Sigmoid colon (tissue), 7 donors: ENCODE data around the gene VEZF1. TPM values are rescaled to one million over a fixed set of nuclear protein-coding genes. Genes with fewer than 3 reads are reported as not detected.

ENCODE experiments used
- DNase-seq: peaks from one replicate; pipeline ENCODE4 v3.0.0-alpha.2; 2019
- H3K27ac ChIP-seq, 4 donors: fragments of 200-600 bp; sonication (generic); one replicate each; pipeline ENCODE4 v1.5.1; 2016 to 2019; ENCODE audit warnings: mild to moderate bottlenecking in 1 of 4
- H3K27me3 ChIP-seq, 3 donors: fragments of 200-600 bp; sonication (generic); one replicate each; pipeline ENCODE4 v1.5.1; 2019; ENCODE audit warnings: mild to moderate bottlenecking in 1 of 3
- H3K36me3 ChIP-seq, 4 donors: fragments of 200-600 bp; sonication (generic); one replicate each; pipeline ENCODE4 v1.5.1; 2016 to 2019
- H3K4me1 ChIP-seq, 4 donors: fragments of 200-600 bp; sonication (generic); one replicate each; pipeline ENCODE4 v1.5.1; 2017 to 2019
- H3K4me3 ChIP-seq, 4 donors: fragments of 200-600 bp; sonication (generic); one replicate each; pipeline ENCODE4 v1.5.1; 2017 to 2019; ENCODE audit warnings: mild to moderate bottlenecking in 2 of 4, moderate library complexity in 1 of 4
- H3K9me3 ChIP-seq, 4 donors: fragments of 200-600 bp in 3 of 4; sonication (generic) in 3 of 4; one replicate each; pipeline versions ENCODE4 v1.5.1 to v1.6.1; 2013 to 2019
- CTCF ChIP-seq, 4 experiments: fragments of 450-650 bp in 3 of 4; fragments of 200-600 bp in 1 of 4; IDR thresholded peaks; one replicate each; pipeline ENCODE4 v1.5.1; 2016 to 2019; ENCODE audit warnings: antibody characterized with exemption in 4 of 4, mild to moderate bottlenecking in 3 of 4, moderate library complexity in 2 of 4
- EP300 ChIP-seq, 4 donors: sonication (generic); formaldehyde crosslinking; IDR thresholded peaks; one replicate each; pipeline ENCODE4 v1.6.1; 2017; ENCODE audit warnings: antibody characterized with exemption in 4 of 4
- POLR2A ChIP-seq, 2 donors: fragments of 450-650 bp; IDR thresholded peaks; one replicate each; pipeline ENCODE4 v1.6.1; 2016; ENCODE audit warnings: antibody characterized with exemption in 2 of 2, mild to moderate bottlenecking in 2 of 2, moderate library complexity in 2 of 2
- POLR2AphosphoS5 ChIP-seq, 4 donors: sonication (generic); formaldehyde crosslinking; IDR thresholded peaks; one replicate each; pipeline ENCODE4 v1.6.1; 2017; ENCODE audit warnings: antibody characterized with exemption in 4 of 4
- WGBS, 2 donors: extraction: QIAGEN DNeasy Blood & Tissue Kit; methylation state at CpG; one replicate each; pipeline ENCODE4 v1.1.7; 2013; 5-methylcytosine and 5-hydroxymethylcytosine counted together
- intact Hi-C: fragments of 100-400 bp; cut with DNase I; formaldehyde crosslinking; loops from one replicate; pipeline ENCODE4 v1.15.1; 2023
- polyA plus RNA-seq, 3 donors: library from polyadenylated mRNA; stranded (reverse); fragments of 200-250 nt; gene quantifications; one replicate each; pipeline ENCODE4 v1.2.3, GENCODE V29; 2013
- total RNA-seq, 4 donors: library from RNA; depleted of rRNA; stranded (reverse); fragments of >200 nt; gene quantifications; one replicate each; pipeline ENCODE4 v1.1.0, GENCODE V29; 2016
- donor health status: healthy with polysubstance abuse.
- donor health status: Bipolar disorder and iron deficiency.
- donor health status: healthy.

The VEZF1 gene
- total and polyA plus RNA-seq, 7 donors, result 17.8 to 120 (median 99.8) TPM

DNA sequence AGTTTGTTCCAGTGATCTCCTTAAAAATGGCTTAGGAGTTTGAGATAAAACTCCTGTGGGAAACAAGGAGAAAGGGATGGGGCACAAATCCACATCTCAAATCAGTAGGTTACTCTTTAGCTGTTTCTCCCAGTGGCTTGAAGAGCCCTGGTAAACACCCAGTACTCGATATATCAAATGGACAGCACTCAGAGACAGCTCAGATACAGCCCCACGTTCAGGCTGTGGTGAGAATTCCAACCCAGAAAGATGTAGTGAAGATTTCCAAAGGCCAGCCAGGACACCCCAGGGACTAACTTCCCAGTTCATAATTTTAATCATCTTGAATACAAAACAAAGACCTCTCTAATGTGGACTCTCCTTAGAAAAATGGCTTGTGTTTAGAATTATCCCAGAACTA is 6.4 kb upstream of the VEZF1 start:
- H3K27ac ChIP-seq, result peak overlapping the region; percentile 70 to 80 (median 78)
- peak in 1 of 4 donors; percentile 17 for TF ChIP-seq POLR2AphosphoS5 (IDR thresholded peaks at IDR 0.05)
- no peak for TF ChIP-seq EP300 (IDR thresholded peaks at IDR 0.05)
- intact Hi-C loops, result loop anchor here (10.0 kb wide), 1 partner anchor 330 kb away; no protein-coding TSS in a partner anchor

GRCh38 chr17:57993471-57994365 is 5.7 kb upstream of the VEZF1 start:
- Histone ChIP-seq H3K4me3 (no peak overlapping the region), H3K9me3 (no peaks in the 10 kb centered on the region), H3K27me3 (no peaks in the 10 kb centered on the region), H3K27ac (peak overlapping the region; percentile 70 to 80 (median 78)), H3K36me3 (peaks cover 0 to 15% (median 3%) of the 10 kb centered on the region in 4 donors), H3K4me1 (peaks cover 0 to 48% (median 31%) of the 10 kb centered on the region in 4 donors)
- no peak for DNase-seq
- 26 to 27% methylated on average over 3 of the region's 3 CpGs for WGBS, 2 donors
- intact Hi-C loops, result loop anchor here (10.0 kb wide), 1 partner anchor 329 kb away; no protein-coding TSS in a partner anchor
- TF ChIP-seq POLR2AphosphoS5 (IDR thresholded peaks at IDR 0.05), result peak in 1 of 4 donors; percentile 25
- no peak for TF ChIP-seq EP300 (IDR thresholded peaks at IDR 0.05)
- TF ChIP-seq CTCF (IDR thresholded peaks at IDR 0.05), result no peak
- TF ChIP-seq POLR2A (IDR thresholded peaks at IDR 0.05), result no peak

More for the DNA sequence above, 6.4 kb upstream of the VEZF1 start:
- H3K4me1 ChIP-seq, result peaks cover 0 to 41% (median 27%) of the 10 kb centered on the region in 4 donors
- H3K36me3 ChIP-seq, result peaks cover 0 to 15% (median 3%) of the 10 kb centered on the region in 4 donors
- no peak overlapping the region for H3K4me3 ChIP-seq
- WGBS, 2 donors, result 34 to 42% methylated on average over 2 of the region's 2 CpGs
- H3K9me3 ChIP-seq, result no peaks in the 10 kb centered on the region
- no peak for DNase-seq
- H3K27me3 ChIP-seq, result no peaks in the 10 kb centered on the region

GRCh38 chr17:57991537-57991936 is 3.5 kb upstream of the VEZF1 start:
- no peaks in the 10 kb centered on the region for H3K27me3 ChIP-seq
- H3K36me3 ChIP-seq, result peaks cover 0 to 1% (median under 1%) of the 10 kb centered on the region in 4 donors
- intact Hi-C loops, result loop anchor here (10.0 kb wide), 1 partner anchor 327 kb away; no protein-coding TSS in a partner anchor
- peak overlapping the region in 2 of 4 donors; percentile 80 to 97 for H3K27ac ChIP-seq
- no peak for DNase-seq
- TF ChIP-seq POLR2AphosphoS5 (IDR thresholded peaks at IDR 0.05) (no peak), POLR2A (IDR thresholded peaks at IDR 0.05) (no peak), CTCF (IDR thresholded peaks at IDR 0.05) (no peak)
- peaks cover 0 to 50% (median 34%) of the 10 kb centered on the region in 4 donors for H3K4me1 ChIP-seq
- H3K4me3 ChIP-seq, result no peak overlapping the region
- H3K9me3 ChIP-seq, result no peaks in the 10 kb centered on the region

DNA sequence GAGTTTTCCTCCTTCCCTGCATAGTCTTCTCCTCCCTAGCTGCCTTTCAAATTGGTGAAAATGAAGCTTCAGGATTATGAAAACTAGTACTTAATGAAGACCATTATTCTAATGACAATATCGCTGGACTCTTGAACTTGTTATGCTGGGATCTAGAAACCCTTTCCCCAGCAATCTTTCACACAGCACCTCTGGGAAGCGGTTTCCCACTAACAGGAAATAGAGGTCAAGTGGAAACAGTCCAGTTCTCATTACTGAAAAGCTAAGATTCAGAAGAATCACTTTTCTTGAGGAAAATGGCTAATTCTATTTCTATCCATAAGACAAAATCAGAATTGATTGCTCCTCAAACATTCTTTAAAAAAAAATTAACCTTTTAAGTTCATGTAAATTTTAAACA is 2.0 kb upstream of the VEZF1 start:
- peak overlapping the region; percentile 95 to 99 (median 97) for H3K27ac ChIP-seq
- intact Hi-C loops, result loop anchor here (10.0 kb wide), 1 partner anchor 325 kb away; no protein-coding TSS in a partner anchor
- H3K4me1 ChIP-seq, result peaks cover 0 to 55% (median 44%) of the 10 kb centered on the region in 4 donors
- no peak for DNase-seq
- no peak for TF ChIP-seq POLR2A (IDR thresholded peaks at IDR 0.05)
- no peak for TF ChIP-seq EP300 (IDR thresholded peaks at IDR 0.05)
- TF ChIP-seq POLR2AphosphoS5 (IDR thresholded peaks at IDR 0.05), result no peak
- no peak for TF ChIP-seq CTCF (IDR thresholded peaks at IDR 0.05)
- H3K4me3 ChIP-seq, result no peak overlapping the region
- WGBS, 2 donors, result 85 to 86% methylated on average over 2 of the region's 2 CpGs
- no peaks in the 10 kb centered on the region for H3K9me3 ChIP-seq
- no peaks in the 10 kb centered on the region for H3K27me3 ChIP-seq
- no peaks in the 10 kb centered on the region for H3K36me3 ChIP-seq
